H9 (cell line): Measurements from ENCODE around the gene DNAJB6. TPM values are rescaled to one million over a fixed set of nuclear protein-coding genes. Genes with fewer than 3 reads are reported as not detected.

Source experiments
- DNase-seq: peaks from one replicate; pipeline ENCODE4 v3.0.0-alpha.2; 2017
- H2AFZ ChIP-seq: one replicate; pipeline ENCODE4 v1.6.1; 2013; ENCODE audit warnings: mild to moderate bottlenecking, low read length, control low read depth, moderate library complexity
- H2AK5ac ChIP-seq: 2 replicates; pipeline ENCODE4 v1.6.1; 2013; ENCODE audit warnings: low read length, control low read depth, mixed read lengths; ENCODE audit not compliant: insufficient read length
- H2BK120ac ChIP-seq: one replicate; pipeline ENCODE4 v1.6.1; 2013; ENCODE audit warnings: low read depth, mild to moderate bottlenecking, low read length, control low read depth, inconsistent platforms; ENCODE audit not compliant: poor library complexity, severe bottlenecking
- H2BK12ac ChIP-seq: 2 replicates; pipeline ENCODE4 v1.6.1; 2013; ENCODE audit warnings: low read length, control low read depth, mixed read lengths, low read depth; ENCODE audit not compliant: insufficient read length
- H2BK15ac ChIP-seq: 2 replicates; pipeline ENCODE4 v1.6.1; 2013; ENCODE audit warnings: low read depth, low read length, control low read depth
- H2BK20ac ChIP-seq: one replicate; pipeline ENCODE4 v1.6.1; 2013; ENCODE audit warnings: low read depth, mild to moderate bottlenecking, low read length, control low read depth, inconsistent platforms; ENCODE audit not compliant: poor library complexity, severe bottlenecking
- H2BK5ac ChIP-seq: 2 replicates; pipeline ENCODE4 v1.6.1; 2013; ENCODE audit warnings: low read length, control low read depth, mixed read lengths; ENCODE audit not compliant: insufficient read length
- H3K14ac ChIP-seq: 2 replicates; pipeline ENCODE4 v1.6.1; 2013; ENCODE audit warnings: low read length, control low read depth; ENCODE audit not compliant: insufficient read depth
- H3K18ac ChIP-seq: 2 replicates; pipeline ENCODE4 v1.6.1; 2013; ENCODE audit warnings: low read depth, mild to moderate bottlenecking, mixed read lengths, low read length, control low read depth; ENCODE audit not compliant: insufficient read length
- H3K23ac ChIP-seq: 2 replicates; pipeline ENCODE4 v1.6.1; 2013; ENCODE audit warnings: low read length, control low read depth, mixed read lengths, low read depth; ENCODE audit not compliant: insufficient read length
- H3K23me2 ChIP-seq: 2 replicates; pipeline ENCODE4 v1.6.1; 2013; ENCODE audit warnings: low read depth, mild to moderate bottlenecking, mixed read lengths, low read length, control low read depth; ENCODE audit not compliant: insufficient read length, poor library complexity, severe bottlenecking
- H3K27ac ChIP-seq: 2 replicates; pipeline ENCODE4 v1.5.1; 2013; ENCODE audit warnings: low read length, control low read depth, mixed read lengths, low read depth; ENCODE audit not compliant: insufficient read length
- H3K27me3 ChIP-seq: 2 replicates; pipeline ENCODE4 v1.6.1; 2013; ENCODE audit warnings: low read length, control low read depth, inconsistent platforms; ENCODE audit not compliant: insufficient read depth
- H3K4ac ChIP-seq: 2 replicates; pipeline ENCODE4 v1.6.1; 2013; ENCODE audit warnings: low read depth, mild to moderate bottlenecking, control low read depth, inconsistent platforms, low read length, moderate library complexity
- H3K4me1 ChIP-seq: 2 replicates; pipeline ENCODE4 v1.6.1; 2013; ENCODE audit warnings: low read length, control low read depth, inconsistent platforms; ENCODE audit not compliant: insufficient read depth
- H3K4me2 ChIP-seq: 2 replicates; pipeline ENCODE4 v1.6.1; 2013; ENCODE audit warnings: low read length, control low read depth, mixed read lengths; ENCODE audit not compliant: insufficient read length, insufficient read depth
- H3K56ac ChIP-seq: 2 replicates; pipeline ENCODE4 v1.6.1; 2013; ENCODE audit warnings: low read depth, mild to moderate bottlenecking, mixed read lengths, low read length, control low read depth; ENCODE audit not compliant: insufficient read length
- H3K79me1 ChIP-seq: 2 replicates; pipeline ENCODE4 v1.6.1; 2013; ENCODE audit warnings: low read depth, mild to moderate bottlenecking, moderate library complexity, low read length, control low read depth, inconsistent platforms; ENCODE audit not compliant: insufficient read depth, poor library complexity, severe bottlenecking
- H3K79me2 ChIP-seq: 2 replicates; pipeline ENCODE4 v1.6.1; 2013; ENCODE audit warnings: low read length, control low read depth, inconsistent platforms; ENCODE audit not compliant: insufficient read depth
- H3K9ac ChIP-seq: 2 replicates; pipeline ENCODE4 v1.6.1; 2013; ENCODE audit warnings: low read length, control low read depth, mixed read lengths; ENCODE audit not compliant: insufficient read length; ENCODE audit errors: extremely low read depth
- H3K9me3 ChIP-seq: one replicate; pipeline ENCODE4 v1.6.1; 2013; ENCODE audit warnings: low read depth, low read length, inconsistent platforms; ENCODE audit not compliant: control insufficient read depth
- H3T11ph ChIP-seq: one replicate; pipeline ENCODE4 v1.6.1; 2013; ENCODE audit warnings: mild to moderate bottlenecking, low read length, control low read depth, inconsistent platforms
- H4K20me1 ChIP-seq: one replicate; pipeline ENCODE4 v1.6.1; 2013; ENCODE audit not compliant: control insufficient read depth, insufficient read length, insufficient read depth
- H4K5ac ChIP-seq: 2 replicates; pipeline ENCODE4 v1.6.1; 2013; ENCODE audit warnings: low read depth, mild to moderate bottlenecking, mixed read lengths, low read length, control low read depth; ENCODE audit not compliant: insufficient read length
- H4K8ac ChIP-seq: replicated peaks from 2 replicates; pipeline ENCODE4 v1.6.1; 2013; ENCODE audit warnings: low read length, control low read depth, mixed read lengths, low read depth; ENCODE audit not compliant: insufficient read length
- H4K91ac ChIP-seq: 2 replicates; pipeline ENCODE4 v1.6.1; 2013; ENCODE audit warnings: low read depth, mild to moderate bottlenecking, moderate library complexity, mixed read lengths, low read length, control low read depth; ENCODE audit not compliant: insufficient read length
- H3K27ac Mint-ChIP-seq, 3 experiments: 2 replicates in 2 of 3; 3 replicates in 1 of 3; pipeline ENCODE4 v1.8.0; 2020 to 2021; ENCODE audit warnings: mixed read lengths in 3 of 3, mild to moderate bottlenecking in 1 of 3, moderate library complexity in 1 of 3
- H3K27me3 Mint-ChIP-seq: 2 replicates; pipeline ENCODE4 v1.8.0; 2021; ENCODE audit warnings: low read depth, mild to moderate bottlenecking, moderate library complexity, mixed read lengths
- H3K36me3 Mint-ChIP-seq, 3 experiments: 2 replicates in 2 of 3; 3 replicates in 1 of 3; pipeline ENCODE4 v1.8.0; 2020 to 2021; ENCODE audit warnings: low read depth in 3 of 3, mixed read lengths in 3 of 3; ENCODE audit not compliant: insufficient read depth in 1 of 3
- H3K4me1 Mint-ChIP-seq, 2 experiments: 2 replicates each; pipeline ENCODE4 v1.8.0; 2020; ENCODE audit warnings: mixed read lengths in 2 of 2
- H3K4me3 Mint-ChIP-seq, 2 experiments: 2 replicates in 1 of 2; 3 replicates in 1 of 2; pipeline ENCODE4 v1.8.0; 2020 to 2021; ENCODE audit warnings: mild to moderate bottlenecking in 2 of 2, mixed read lengths in 2 of 2, moderate library complexity in 1 of 2
- H3K9me3 Mint-ChIP-seq, 2 experiments: 2 replicates in 1 of 2; 3 replicates in 1 of 2; pipeline ENCODE4 v1.8.0; 2020; ENCODE audit warnings: mild to moderate bottlenecking in 2 of 2, mixed read lengths in 2 of 2, moderate library complexity in 1 of 2
- WGBS: extraction: QIAGEN DNeasy Blood & Tissue Kit; methylation state at CpG from one replicate; pipeline ENCODE4 v1.1.7; 2013; ENCODE audit warnings: missing lambda C conversion rate, low lambda C conversion rate, mixed read lengths; ENCODE audit not compliant: insufficient read length; ENCODE audit errors: extremely low coverage; 5-methylcytosine and 5-hydroxymethylcytosine counted together
- total RNA-seq: library from RNA; stranded (reverse); gene quantifications from 2 replicates; pipeline ENCODE4 v1.2.1, GENCODE V29; 2021
- TF ChIP-seq, protein P1 (sequence below): fragments of 200-600 bp; sonication (generic); conservative IDR thresholded peaks from 3 replicates; pipeline ENCODE4 v1.8.0; 2021; ENCODE audit warnings: antibody characterized with exemption, mild to moderate bottlenecking

Gene DNAJB6
- total RNA-seq, 1 experiment from 2014 or later, result 215 TPM

DNA sequence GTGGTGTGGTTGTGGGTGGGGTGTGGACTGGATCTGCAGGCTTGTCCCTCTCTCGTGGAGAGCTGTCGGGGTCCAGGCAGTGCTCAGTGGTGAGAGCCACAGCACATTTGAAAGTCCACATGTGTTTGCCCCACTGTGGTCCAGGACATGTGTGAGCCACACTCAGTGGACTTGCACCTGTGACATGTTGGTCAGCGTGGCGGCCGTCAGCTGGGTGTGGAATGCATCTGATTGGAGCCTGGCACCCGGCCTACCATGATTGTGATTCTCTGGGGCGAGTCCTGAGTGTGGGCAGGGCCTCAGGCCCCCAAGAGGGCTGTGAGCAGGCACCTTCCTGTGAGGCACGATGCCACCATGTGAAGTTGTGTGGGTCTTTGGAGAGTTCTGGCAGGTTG, 77.9 kb downstream of the DNAJB6 start:
- H3T11ph ChIP-seq, result no peak overlapping the region
- no peak overlapping the region for H4K91ac ChIP-seq
- H4K20me1 ChIP-seq, result no peaks in the 10 kb centered on the region
- Mint-ChIP-seq H3K9me3 (no peaks in the 10 kb centered on the region), H3K4me3 (no peak overlapping the region), H3K27ac (peak overlapping the region; percentile 55 to 89 (median 66); a peak in 5 of 7 replicates), H3K27me3 (no peaks in the 10 kb centered on the region), H3K4me1 (peaks cover 23 to 33% of the 10 kb centered on the region in 2 experiments), H3K36me3 (peaks cover 32 to 59% (median 47%) of the 10 kb centered on the region in 3 experiments)
- no peak overlapping the region for H2BK120ac ChIP-seq
- H4K8ac ChIP-seq, result no peak overlapping the region
- no peak overlapping the region for H3K4me2 ChIP-seq
- H3K56ac ChIP-seq, result no peak overlapping the region
- H3K79me2 ChIP-seq, result no peaks in the 10 kb centered on the region; the same call in 1 of the 2 replicates
- no peak for DNase-seq
- H3K23me2 ChIP-seq, result no peaks in the 10 kb centered on the region
- no peak overlapping the region for H3K23ac ChIP-seq
- H3K14ac ChIP-seq, result no peak overlapping the region
- H3K9me3 ChIP-seq, result no peaks in the 10 kb centered on the region
- no CpG with 5 or more reads among the region's 8 CpGs for WGBS
- no peak overlapping the region for H2BK5ac ChIP-seq
- no peaks in the 10 kb centered on the region for H3K4me1 ChIP-seq
- H2BK20ac ChIP-seq, result no peak overlapping the region
- TF ChIP-seq, protein P1, sequence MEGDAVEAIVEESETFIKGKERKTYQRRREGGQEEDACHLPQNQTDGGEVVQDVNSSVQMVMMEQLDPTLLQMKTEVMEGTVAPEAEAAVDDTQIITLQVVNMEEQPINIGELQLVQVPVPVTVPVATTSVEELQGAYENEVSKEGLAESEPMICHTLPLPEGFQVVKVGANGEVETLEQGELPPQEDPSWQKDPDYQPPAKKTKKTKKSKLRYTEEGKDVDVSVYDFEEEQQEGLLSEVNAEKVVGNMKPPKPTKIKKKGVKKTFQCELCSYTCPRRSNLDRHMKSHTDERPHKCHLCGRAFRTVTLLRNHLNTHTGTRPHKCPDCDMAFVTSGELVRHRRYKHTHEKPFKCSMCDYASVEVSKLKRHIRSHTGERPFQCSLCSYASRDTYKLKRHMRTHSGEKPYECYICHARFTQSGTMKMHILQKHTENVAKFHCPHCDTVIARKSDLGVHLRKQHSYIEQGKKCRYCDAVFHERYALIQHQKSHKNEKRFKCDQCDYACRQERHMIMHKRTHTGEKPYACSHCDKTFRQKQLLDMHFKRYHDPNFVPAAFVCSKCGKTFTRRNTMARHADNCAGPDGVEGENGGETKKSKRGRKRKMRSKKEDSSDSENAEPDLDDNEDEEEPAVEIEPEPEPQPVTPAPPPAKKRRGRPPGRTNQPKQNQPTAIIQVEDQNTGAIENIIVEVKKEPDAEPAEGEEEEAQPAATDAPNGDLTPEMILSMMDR, result no peak
- no peaks in the 10 kb centered on the region for H3K27me3 ChIP-seq
- no peak overlapping the region for H3K18ac ChIP-seq
- H2BK15ac ChIP-seq, result no peak overlapping the region
- peaks cover 7% of the 10 kb centered on the region for H3K79me1 ChIP-seq
- H3K9ac ChIP-seq, result no peak overlapping the region
- H3K4ac ChIP-seq, result no peak overlapping the region
- H2BK12ac ChIP-seq, result no peak overlapping the region
- H2AFZ ChIP-seq, result no peak overlapping the region
- H4K5ac ChIP-seq, result no peak overlapping the region
- H2AK5ac ChIP-seq, result no peak overlapping the region
- H3K27ac ChIP-seq, result no peak overlapping the region
